Stimulated activated CD8-positive, alpha-beta memory T cell treated with anti-CD3 and anti-CD28 coated beads, Interleukin-7, amount 100 ng/mL, for 48 hours (primary cell): ENCODE results near the gene UGT1A10.
"Not testable (repeated sequence)": the region's sequence is repeated elsewhere in the genome, so short reads cannot be mapped to it uniquely, and the experiment has no call there.

Experiments used
- DNase-seq, 2 donors: peaks; one replicate each; pipeline ENCODE4 v3.0.0-alpha.2; 2020; ENCODE audit warnings: low read depth in 1 of 2; ENCODE audit errors: extremely low read depth in 1 of 2

Gene UGT1A10

DNA sequence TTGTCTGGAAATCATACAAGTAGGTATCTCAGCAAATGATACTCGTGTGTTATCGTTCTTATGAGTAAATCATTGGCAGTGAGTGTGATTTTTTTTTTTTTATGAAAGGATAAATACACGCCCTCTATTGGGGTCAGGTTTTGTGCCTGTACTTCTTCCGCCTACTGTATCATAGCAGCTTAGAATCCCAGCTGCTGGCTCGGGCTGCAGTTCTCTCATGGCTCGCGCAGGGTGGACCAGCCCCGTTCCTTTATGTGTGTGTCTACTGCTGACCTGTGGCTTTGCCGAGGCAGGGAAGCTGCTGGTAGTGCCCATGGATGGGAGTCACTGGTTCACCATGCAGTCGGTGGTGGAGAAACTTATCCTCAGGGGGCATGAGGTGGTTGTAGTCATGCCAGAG, at the start of gene UGT1A10:
UGT1A10 (plus strand) TSS at position 143 of the 400 bp plus-strand sequence; CDS start at position 218, 75 bp downstream.
- not testable (repeated sequence) for DNase-seq

- DNase-seq, result no peak
These were observed 47.8 kb upstream of the UGT1A10 start for GRCh38 chr2:233588400-233588799.

GRCh38 chr2:233592706-233593105, 43.5 kb upstream of the UGT1A10 start:
- DNase-seq, result not testable (repeated sequence)

GRCh38 chr2:233593201-233593600, 43.0 kb upstream of the UGT1A10 start:
- no peak for DNase-seq

DNA sequence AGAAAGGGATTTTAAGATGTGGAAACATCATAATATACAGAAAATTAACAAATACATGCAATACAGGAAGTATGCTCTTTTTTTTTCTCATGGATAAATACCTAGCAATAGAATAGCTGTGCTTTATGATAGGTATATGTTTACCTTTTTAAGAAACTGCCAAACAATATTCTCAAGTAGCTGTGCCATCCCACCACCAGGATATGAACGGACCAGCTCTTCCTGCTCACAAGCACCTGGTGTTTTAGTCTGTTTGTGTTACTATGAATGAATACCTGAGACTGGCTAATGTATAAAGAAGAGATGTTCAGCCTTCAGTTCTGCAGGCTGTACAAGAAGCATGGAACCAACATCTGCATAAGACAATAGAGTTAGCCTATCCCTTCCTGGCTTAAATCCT, 38.7 kb upstream of the UGT1A10 start:
- DNase-seq, result no peak

GRCh38 chr2:233598952-233599351, 37.3 kb upstream of the UGT1A10 start:
- DNase-seq, result no peak

DNA sequence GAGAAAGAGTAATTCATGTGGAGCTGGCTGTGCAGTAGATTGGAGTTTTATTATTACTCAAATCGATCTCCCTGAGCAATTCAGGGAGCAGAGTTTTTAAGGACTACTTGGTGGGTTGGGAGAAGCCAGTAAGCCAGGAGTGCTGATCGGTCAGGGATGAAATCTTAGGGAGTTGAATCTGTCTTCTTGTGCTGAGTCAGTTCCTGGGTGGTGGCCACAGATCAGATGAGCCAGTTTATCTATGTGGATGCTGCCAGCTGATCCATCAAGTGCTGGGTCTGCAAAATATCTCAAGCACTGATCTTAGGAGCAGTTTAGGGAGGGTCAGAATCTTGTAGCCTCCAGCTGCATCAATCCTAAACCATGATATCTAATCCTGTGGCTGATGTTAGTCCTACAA, 35.9 kb upstream of the UGT1A10 start:
- no peak for DNase-seq

GRCh38 chr2:233602076-233602475, 34.2 kb upstream of the UGT1A10 start:
- no peak for DNase-seq

GRCh38 chr2:233603520-233603919, 32.7 kb upstream of the UGT1A10 start:
- no peak for DNase-seq

GRCh38 chr2:233604826-233605225, 31.4 kb upstream of the UGT1A10 start:
- no peak for DNase-seq

DNA sequence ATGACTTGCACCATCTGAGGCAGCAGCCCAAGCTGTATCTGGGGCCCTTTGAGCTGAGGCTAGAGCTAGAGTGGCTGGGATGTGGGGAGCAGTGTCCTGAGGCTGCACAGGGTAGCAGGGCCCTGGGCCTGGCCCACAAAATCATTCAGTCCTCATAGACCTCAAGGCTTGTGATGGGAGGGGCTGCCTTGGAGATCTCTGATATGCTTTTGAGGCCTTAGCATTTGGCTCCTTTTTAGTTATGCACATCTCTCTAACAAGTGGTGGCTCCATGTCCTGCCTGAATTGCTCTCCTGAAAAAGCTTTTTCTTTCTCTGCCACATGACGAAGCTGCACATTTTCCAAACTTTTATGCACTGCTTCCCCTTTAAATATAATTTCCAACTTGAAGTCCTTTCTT, 30.6 kb upstream of the UGT1A10 start:
- no peak for DNase-seq

- no peak for DNase-seq
These were observed 25.0 kb upstream of the UGT1A10 start for GRCh38 chr2:233611284-233611683.

GRCh38 chr2:233617476-233617875, 18.8 kb upstream of the UGT1A10 start, which contains the start of gene UGT1A8:
Gene UGT1A8 (plus strand): TSS chr2:233617633. CDS start chr2:233617708, 75 bp downstream.
- not testable (repeated sequence) for DNase-seq

GRCh38 chr2:233620204-233620603, 16.0 kb upstream of the UGT1A10 start:
- DNase-seq, result no peak

DNA sequence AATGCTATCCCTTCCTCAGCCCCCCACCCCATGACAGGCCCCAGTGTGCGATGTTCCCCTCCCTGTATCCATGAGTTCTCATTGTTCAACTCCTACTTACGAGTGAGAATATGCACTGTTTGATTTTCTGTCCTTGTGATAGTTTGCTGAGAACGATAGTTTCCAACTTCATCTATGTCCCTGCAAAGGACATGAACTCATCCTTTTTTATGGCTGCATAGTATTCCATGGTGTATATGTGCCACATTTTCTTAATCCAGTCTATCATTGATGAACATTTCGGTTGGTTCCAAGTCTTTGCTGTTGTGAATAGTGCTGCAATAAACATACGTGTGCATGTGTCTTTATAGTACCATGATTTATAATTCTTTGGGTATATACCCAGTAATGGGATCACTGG, 14.4 kb upstream of the UGT1A10 start:
- DNase-seq, result not testable (repeated sequence)

DNA sequence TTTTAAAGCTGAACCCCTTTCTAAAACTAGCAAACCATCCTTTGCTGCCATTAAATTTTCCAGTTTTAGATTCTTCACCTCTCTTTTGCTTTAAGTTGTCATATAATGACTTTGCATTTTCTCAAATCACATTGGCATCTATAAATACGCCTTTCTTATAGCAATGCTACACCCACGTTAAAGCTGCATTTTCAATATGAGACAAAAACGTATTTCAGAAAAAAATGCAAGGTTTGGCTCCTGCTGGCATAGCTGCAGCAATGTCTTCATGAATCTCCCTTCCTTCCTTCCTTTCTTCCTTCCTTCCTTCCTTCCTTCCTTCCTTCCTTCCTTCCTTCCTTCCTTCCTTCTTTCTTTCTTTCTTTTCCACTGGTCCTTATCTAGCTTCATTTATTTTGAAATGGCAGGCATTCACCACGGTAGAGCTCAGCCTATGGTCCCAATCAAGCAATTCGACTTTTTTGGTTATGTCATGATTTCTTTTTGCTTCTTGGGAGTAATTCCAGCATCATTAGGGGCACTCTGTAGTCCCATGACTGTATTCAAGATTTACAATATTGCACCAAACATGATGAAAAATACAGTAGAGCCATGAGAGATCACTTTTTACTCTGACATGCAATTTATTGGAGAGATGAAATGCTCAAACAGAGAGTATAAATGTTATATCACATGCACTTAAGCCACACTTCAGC, 8.8 kb upstream of the UGT1A10 start:
- DNase-seq, result no peak

DNA sequence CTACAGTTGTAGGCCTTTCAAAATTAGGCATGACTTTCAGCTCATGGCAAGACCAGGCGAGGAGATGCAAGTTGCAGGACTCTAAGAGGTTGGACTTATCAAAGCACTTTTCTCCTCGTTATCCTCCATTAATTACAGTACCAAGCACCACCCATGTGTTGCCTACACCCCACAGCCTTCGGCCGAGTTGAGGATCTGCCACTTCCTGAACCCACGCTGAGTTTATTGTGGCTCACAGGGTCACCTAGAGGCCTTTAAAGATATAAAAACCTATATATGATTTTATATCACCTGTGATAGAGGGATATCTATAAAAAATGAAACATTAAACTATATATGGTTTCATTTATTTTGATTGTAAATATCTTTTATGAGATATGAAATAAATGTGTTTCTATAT, 2.6 kb downstream of the UGT1A10 start:
- no peak for DNase-seq

GRCh38 chr2:233639860-233640259, 3.6 kb downstream of the UGT1A10 start:
- DNase-seq, result no peak

GRCh38 chr2:233643128-233643527, 6.9 kb downstream of the UGT1A10 start:
- DNase-seq, result no peak

DNA sequence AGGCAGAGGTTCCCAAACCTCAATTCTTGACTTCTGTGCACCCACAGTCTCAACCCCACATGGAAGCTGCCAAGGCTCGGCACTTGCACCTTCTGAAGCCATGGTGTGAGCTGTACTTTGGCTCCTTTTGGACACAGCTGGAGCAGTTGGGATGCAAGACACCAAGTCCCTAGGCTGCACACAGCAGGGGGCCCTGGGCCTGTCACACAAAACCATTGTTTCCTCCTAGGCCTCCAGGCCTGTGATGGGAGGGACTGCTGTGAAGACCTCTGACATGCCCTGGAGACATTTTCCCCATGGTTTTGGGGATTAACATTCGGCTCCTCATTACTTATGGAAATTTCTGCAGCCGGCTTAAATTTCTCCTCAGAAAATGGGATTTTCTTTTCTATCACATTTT, 9.8 kb downstream of the UGT1A10 start:
- not testable (repeated sequence) for DNase-seq

- DNase-seq, result no peak
These were observed 14.7 kb downstream of the UGT1A10 start for GRCh38 chr2:233650981-233651380.

DNA sequence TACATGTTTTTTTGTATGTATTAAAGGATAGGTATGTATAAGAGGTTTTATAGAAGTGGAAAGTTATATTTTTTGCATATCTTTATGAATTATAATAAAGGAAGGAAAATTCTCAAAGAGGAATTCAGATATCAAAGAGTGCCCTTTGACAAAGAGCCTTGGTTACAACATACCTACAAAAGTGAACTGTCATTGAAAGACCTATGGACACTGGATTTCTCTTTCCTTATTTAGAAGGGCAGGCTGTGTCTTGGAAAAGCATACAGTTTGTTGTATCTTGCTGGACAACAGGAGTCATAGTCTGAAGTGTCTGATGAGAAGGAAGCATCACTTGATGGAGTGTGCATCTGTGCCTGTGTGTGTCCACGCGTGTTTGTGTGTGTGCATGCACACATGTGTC, 15.2 kb downstream of the UGT1A10 start:
- DNase-seq, result no peak

DNA sequence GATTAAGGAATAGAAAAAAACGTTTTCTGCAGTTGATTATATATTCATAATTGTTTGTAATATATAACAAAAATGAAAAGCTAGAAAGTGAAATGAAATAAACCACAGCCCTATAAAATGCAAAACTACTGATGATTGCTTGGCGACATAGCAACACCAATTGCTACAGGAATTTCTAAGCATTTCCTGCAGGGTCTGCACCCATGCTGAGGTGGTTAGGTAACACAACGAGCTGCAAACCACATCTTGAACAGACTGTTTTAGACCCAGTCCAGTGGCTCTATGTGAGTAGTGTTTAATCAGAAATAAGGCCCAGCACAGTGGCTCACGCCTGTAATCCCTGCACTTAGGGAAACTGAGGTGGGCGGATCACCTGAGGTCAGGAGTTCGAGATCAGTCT, 18.3 kb downstream of the UGT1A10 start:
- no peak for DNase-seq
